AG09309 (cell line): ENCODE results near the gene IKZF1.

Experiments
- DNase-seq: peaks from one replicate; pipeline ENCODE4 v3.0.0-alpha.2; 2010; ENCODE audit warnings: low read depth
- H3K4me3 ChIP-seq: 2 replicates; pipeline ENCODE4 v1.5.1; 2011; ENCODE audit warnings: mild to moderate bottlenecking, low read depth, low read length, moderate library complexity; ENCODE audit not compliant: control insufficient read depth
- TF ChIP-seq, protein P1 (sequence below): IDR thresholded peaks from 2 replicates; pipeline ENCODE4 v1.5.1; 2011; ENCODE audit warnings: mild to moderate bottlenecking, low read depth, low read length, inconsistent platforms; ENCODE audit not compliant: insufficient read depth, control insufficient read depth; ENCODE audit errors: missing control alignments

IKZF1 gene

DNA sequence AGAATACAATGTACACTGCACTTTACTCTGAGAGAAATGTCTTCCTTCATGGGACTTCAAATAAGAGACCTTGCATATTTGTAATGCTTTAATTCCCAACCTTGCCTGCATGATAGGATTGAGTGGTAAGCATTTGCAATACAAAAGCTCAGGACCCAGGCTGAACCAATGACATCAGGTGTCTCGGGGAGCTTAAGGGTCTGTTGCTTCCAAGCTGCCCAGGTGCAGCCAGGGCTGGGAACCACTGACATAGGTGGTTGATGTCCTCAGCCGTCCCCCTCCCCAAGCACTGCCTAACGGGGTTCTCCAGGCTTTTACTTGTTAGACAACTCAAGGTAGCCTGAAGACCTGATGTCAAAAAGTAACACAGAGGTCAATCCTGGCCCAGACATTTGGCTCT lies 116.5 kb downstream of the IKZF1 start:
- no peak overlapping the region for H3K4me3 ChIP-seq
- no peak for DNase-seq
- TF ChIP-seq, protein P1, sequence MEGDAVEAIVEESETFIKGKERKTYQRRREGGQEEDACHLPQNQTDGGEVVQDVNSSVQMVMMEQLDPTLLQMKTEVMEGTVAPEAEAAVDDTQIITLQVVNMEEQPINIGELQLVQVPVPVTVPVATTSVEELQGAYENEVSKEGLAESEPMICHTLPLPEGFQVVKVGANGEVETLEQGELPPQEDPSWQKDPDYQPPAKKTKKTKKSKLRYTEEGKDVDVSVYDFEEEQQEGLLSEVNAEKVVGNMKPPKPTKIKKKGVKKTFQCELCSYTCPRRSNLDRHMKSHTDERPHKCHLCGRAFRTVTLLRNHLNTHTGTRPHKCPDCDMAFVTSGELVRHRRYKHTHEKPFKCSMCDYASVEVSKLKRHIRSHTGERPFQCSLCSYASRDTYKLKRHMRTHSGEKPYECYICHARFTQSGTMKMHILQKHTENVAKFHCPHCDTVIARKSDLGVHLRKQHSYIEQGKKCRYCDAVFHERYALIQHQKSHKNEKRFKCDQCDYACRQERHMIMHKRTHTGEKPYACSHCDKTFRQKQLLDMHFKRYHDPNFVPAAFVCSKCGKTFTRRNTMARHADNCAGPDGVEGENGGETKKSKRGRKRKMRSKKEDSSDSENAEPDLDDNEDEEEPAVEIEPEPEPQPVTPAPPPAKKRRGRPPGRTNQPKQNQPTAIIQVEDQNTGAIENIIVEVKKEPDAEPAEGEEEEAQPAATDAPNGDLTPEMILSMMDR, result no peak

DNA sequence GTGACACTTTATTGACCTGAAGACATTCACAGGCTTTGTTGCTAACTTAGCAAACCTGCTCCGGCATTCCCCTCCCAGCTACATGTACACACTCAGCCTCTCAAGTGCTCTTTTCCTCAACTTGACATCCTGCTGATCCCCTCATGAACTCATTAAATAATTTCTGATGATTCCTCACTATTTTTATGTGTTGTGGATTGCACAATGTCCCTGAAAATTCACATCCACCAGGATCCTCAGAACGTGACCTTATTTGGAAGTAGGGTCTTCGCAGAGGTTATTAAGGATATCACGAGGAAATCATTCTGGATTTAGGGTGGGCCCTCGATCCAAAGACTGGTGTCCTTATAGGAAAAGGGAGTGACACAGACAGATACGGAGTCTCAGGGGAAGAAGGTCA lies 118.3 kb downstream of the IKZF1 start:
- no peak overlapping the region for H3K4me3 ChIP-seq
- TF ChIP-seq, protein P1, result no peak
- DNase-seq, result no peak

DNA sequence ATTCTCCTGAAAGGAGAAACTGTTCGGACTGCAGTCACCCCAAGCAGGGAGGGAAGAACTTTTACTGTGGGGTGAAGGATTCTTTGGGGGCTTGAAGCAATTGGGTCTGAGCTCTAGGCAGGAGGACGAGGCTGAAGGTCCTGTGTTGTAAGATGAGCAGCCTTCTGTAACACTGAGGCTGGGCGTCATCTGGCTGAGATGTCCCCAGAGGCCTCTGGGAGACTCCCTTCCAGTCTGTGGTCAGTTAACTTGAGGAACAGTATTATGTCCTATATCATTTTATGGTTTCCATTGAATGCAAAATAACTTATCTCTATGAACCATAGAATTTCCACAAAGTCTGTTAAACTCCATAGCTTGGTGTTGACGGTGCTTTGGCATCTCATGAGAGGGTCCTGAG lies 119.3 kb downstream of the IKZF1 start:
- H3K4me3 ChIP-seq, result no peak overlapping the region
- no peak for DNase-seq
- TF ChIP-seq, protein P1, result no peak

GRCh38 chr7:50425318-50425717 lies 120.8 kb downstream of the IKZF1 start:
- H3K4me3 ChIP-seq, result no peak overlapping the region
- no peak for DNase-seq

GRCh38 chr7:50426280-50427045 lies 121.9 kb downstream of the IKZF1 start:
- no peak for DNase-seq

More at GRCh38 chr7:50425318-50425717, 120.8 kb downstream of the IKZF1 start:
- TF ChIP-seq, protein P1, result no peak

DNA sequence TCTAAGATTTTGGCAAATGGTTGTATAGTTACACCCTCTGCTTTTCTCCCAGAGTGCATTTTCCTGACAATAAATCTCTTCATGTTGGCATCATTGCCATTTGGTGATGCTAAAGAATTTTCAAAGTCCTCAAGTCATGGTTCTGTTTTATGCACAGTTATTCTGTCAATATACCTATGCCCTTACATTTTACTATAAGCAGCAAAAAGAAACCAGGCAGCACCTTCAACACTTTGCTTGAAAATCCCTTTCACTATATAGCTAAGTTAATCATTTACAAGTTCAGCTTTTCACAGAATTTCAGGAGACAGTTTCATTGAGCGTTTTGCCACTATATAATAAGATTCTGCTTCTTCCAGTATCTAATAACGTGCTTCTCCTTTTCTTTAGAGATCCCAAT lies 123.0 kb downstream of the IKZF1 start:
- DNase-seq, result no peak
- TF ChIP-seq, protein P1, result no peak
- no peak overlapping the region for H3K4me3 ChIP-seq

More at GRCh38 chr7:50426280-50427045, 121.9 kb downstream of the IKZF1 start:
- TF ChIP-seq, protein P1, result no peak
- no peak overlapping the region for H3K4me3 ChIP-seq
